Islet precursor cell (in vitro differentiated cells): Measurements from ENCODE around the gene EEF1G.
"Not testable (repeated sequence)": the region's sequence is repeated elsewhere in the genome, so short reads cannot be mapped to it uniquely, and the experiment has no call there.

Experiments
- DNase-seq: peaks from one replicate; pipeline ENCODE4 v3.0.0-alpha.2; 2018

The EEF1G gene

GRCh38 chr11:62573592-62574362, at the start of gene EEF1G:
Gene EEF1G (minus strand): TSS chr11:62573891. CDS start chr11:62573842, 49 bp downstream.
- peak; percentile 100 for DNase-seq

- DNase-seq: no peak
Measured at GRCh38 chr11:62622476-62623089, 48.9 kb upstream of the EEF1G start.

GRCh38 chr11:62621567-62622470, 48.1 kb upstream of the EEF1G start, which contains the start of gene B3GAT3:
Gene B3GAT3 (minus strand): TSS chr11:62621986. CDS start chr11:62621947, 39 bp downstream.
- DNase-seq: peak; percentile 99

- DNase-seq: no peak
Measured at GRCh38 chr11:62621027-62621566, 47.4 kb upstream of the EEF1G start.

- DNase-seq: not testable (repeated sequence)
Measured at GRCh38 chr11:62616957-62617356, 43.3 kb upstream of the EEF1G start.

GRCh38 chr11:62615521-62615920, 41.8 kb upstream of the EEF1G start:
- DNase-seq: no peak

- peak; percentile 75 for DNase-seq
Measured at GRCh38 chr11:62614275-62614674, 40.6 kb upstream of the EEF1G start.

- peak; percentile 56 for DNase-seq
Measured at GRCh38 chr11:62613291-62613778, 39.6 kb upstream of the EEF1G start.

- peak; percentile 97 for DNase-seq
Measured at GRCh38 chr11:62612366-62613290, 38.9 kb upstream of the EEF1G start, which contains the start of the genes EML3 and ROM1. Gene EML3 (minus strand): TSS chr11:62612775. CDS start chr11:62612457, 318 bp downstream. Gene ROM1 (plus strand): TSS chr11:62613257. CDS start chr11:62613282, 25 bp downstream.

GRCh38 chr11:62611705-62612365, 38.1 kb upstream of the EEF1G start:
- peak; percentile 66 for DNase-seq

GRCh38 chr11:62610814-62611704, 37.4 kb upstream of the EEF1G start:
- no peak for DNase-seq

- no peak for DNase-seq
Measured at GRCh38 chr11:62610403-62610802, 36.7 kb upstream of the EEF1G start.

GRCh38 chr11:62608776-62609175, 35.1 kb upstream of the EEF1G start:
- no peak for DNase-seq

GRCh38 chr11:62607714-62608113, 34.0 kb upstream of the EEF1G start:
- no peak for DNase-seq

- no peak for DNase-seq
Measured at GRCh38 chr11:62605902-62606301, 32.2 kb upstream of the EEF1G start.

- no peak for DNase-seq
Measured at GRCh38 chr11:62605467-62605866, 31.8 kb upstream of the EEF1G start.

- DNase-seq: peak; percentile 62
Measured at GRCh38 chr11:62604460-62605120, 30.9 kb upstream of the EEF1G start.

GRCh38 chr11:62603776-62604299, 30.1 kb upstream of the EEF1G start:
- no peak for DNase-seq

GRCh38 chr11:62603072-62603408, 29.3 kb upstream of the EEF1G start:
- DNase-seq: peak; percentile 63
